Activated effector memory CD4-positive, alpha-beta T cell treated with anti-CD3 and anti-CD28 coated beads, Interleukin-2, amount 50 U/mL, for 16 hours (primary cell): ENCODE measurements around the gene LIAS.
"Not testable (repeated sequence)": the region's sequence is repeated elsewhere in the genome, so short reads cannot be mapped to it uniquely, and the experiment has no call there.

Experiments
- DNase-seq: peaks from one replicate; pipeline ENCODE4 v3.0.0-alpha.2; 2020

Gene LIAS

GRCh38 chr4:39502019-39502663 is 43.3 kb downstream of the LIAS start:
- DNase-seq = no peak

- not testable (repeated sequence) for DNase-seq
Measured at GRCh38 chr4:39502664-39503035, 43.8 kb downstream of the LIAS start.

DNA sequence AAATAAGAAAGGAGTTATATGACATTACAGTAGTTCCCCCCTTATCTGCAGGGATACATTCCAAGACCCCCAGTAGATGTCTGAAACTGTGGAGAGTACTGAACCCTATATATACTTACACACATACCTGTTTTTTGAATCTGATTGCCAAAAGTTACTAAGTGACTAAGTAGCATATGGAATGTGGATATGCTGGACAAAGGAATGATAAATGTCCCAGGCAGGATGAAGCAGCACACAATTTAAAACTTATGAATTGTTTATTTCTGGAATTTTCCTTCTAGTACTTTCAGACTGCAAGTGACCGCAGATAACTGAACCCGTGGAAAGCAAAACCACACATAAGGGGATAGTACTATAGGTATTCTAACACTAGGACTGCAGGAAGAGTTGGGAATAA is 45.7 kb downstream of the LIAS start:
- no peak for DNase-seq

GRCh38 chr4:39505581-39505980 is 46.7 kb downstream of the LIAS start:
- no peak for DNase-seq

DNA sequence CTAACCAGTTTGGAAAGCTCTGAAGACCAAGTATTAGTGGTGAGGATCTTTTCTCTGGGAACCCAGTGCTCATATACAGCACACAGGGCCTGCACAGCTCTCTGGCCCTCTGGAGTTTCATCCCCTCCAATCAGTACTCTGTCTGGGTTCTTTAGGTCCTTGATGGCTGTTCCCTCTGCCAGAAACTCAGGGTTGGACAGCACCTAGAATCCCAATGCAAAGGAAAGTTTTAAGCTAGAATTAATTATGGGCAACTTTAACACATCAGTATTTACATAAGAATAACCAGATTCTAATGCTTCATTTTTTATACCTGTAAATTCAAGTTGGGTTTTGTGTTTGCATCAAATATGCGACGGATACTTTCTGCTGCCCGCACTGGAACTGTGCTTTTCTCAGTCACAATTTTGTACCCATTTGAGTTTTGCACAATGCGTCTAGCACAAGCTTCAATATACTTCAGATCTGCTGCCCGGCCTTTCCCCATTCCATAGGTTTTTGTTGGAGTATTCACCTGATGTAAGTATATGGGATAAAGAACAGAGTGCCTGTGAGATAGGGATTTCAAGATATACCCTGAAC is 51.6 kb downstream of the LIAS start:
- no peak for DNase-seq

GRCh38 chr4:39514266-39514665 is 55.4 kb downstream of the LIAS start:
- DNase-seq = not testable (repeated sequence)

DNA sequence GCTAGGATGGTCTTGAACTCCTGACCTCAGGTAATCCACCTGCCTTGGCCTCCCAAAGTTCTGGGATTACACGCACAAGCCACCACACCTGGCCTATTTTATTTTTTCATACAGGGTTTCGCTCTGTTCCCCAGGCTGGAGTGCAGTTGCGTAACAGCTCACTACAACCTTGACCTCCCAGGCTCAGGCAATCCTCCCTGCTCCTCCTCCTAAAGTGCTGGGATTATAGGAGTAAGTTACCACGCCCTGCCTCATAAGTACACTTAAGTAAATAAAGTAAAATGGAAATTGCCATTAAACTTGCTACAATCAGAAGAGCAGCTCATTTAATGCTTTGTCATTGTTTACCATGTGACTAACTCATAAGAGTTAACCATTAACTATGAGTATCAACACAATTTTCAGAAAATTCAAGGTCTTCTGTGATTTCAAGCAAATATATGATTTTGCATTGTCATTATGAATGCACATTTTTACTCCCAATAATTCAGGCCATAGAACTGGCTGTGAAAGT is 56.1 kb downstream of the LIAS start:
- DNase-seq = no peak

GRCh38 chr4:39515669-39516401 is 57.0 kb downstream of the LIAS start:
- not testable (repeated sequence) for DNase-seq

DNA sequence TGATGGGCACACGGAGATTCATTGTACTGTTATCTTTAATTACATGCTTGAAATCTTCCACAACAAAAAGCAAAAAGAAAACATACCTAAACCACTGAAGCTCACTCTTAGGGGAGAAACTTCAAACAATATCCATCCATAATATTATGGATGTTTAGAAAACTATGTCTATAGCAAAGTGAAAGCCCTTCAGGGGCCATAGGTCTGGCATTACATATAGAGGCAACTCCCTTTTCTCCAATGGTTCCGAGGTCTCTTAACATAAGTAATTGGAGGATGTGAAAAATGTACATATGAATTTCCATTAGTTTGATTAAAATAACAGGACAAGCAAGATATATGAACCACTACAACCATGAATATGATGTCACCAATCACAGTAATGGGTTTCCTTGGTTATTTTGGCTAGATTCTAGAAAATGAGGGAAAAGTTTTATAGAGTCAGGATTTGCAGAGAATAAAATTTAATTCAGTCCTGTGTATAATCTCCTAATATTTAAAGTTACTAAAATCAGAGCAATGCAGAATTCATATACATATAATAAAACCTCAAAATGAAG is 57.6 kb downstream of the LIAS start:
- DNase-seq = no peak

DNA sequence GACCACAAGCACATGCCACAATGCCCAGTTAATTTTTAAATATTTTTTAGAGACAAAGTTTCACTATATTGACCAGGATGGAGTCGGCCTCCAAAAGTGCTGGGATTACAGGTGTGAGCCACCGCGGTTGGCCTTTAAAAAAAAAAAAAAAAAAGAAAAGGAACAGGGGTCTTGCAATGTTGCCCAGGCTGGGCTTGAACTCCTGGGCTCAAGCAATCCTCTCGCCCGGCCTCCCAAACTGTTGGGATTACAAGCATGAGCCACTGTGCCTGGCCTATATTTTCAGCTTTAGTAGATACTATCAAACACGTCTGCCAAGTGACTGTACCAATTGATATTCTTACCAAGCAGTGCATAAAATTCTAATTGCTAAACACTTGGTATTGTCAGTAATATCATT is 59.6 kb downstream of the LIAS start:
- no peak for DNase-seq

DNA sequence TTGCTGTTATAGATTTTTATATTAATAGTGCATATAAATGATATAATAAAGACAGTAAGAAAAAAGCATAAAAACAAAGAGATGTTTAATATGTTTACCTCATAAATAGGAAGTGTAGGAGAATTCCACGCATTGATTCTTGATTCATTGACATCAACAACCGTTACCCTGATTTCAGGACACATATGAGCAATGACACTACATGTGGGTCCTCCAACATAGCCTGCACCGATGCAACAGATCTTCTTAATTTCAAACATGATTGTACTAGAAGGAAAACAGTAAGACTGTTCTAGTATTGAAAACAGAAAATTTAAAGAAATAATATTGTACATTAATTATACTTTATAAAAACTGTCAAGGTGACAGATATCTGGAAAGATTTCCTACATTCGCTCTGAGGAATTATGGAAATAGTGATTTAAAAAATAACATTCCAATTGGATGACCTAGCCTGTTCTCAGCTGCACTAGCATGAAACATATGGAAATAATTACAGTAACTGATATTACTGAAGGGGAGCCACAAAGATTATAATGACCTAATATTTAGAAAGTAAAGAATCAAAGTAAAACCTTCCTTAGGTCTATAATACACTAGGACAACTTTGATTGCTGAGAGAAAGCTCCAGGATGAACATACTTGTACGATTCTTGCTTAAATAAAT is 62.5 kb downstream of the LIAS start:
- no peak for DNase-seq

DNA sequence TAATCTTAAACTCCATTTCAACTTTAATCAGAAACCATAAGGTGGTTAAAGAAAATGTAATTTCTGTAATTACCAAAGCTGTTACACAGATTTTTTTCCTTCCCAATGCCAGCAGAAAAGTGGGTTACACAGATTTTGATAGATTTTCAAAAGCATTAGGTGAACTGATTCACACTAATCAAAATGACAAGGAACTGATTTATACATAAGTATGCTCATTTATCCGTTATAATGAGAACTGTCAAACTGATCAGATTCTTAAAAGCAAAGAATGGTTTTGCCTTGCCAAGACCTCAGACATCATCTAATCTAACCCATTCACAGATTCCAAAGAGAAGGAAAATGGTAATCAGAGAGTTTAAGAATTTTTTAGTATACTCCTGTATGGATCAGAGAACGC is 63.2 kb downstream of the LIAS start:
- DNase-seq = no peak

DNA sequence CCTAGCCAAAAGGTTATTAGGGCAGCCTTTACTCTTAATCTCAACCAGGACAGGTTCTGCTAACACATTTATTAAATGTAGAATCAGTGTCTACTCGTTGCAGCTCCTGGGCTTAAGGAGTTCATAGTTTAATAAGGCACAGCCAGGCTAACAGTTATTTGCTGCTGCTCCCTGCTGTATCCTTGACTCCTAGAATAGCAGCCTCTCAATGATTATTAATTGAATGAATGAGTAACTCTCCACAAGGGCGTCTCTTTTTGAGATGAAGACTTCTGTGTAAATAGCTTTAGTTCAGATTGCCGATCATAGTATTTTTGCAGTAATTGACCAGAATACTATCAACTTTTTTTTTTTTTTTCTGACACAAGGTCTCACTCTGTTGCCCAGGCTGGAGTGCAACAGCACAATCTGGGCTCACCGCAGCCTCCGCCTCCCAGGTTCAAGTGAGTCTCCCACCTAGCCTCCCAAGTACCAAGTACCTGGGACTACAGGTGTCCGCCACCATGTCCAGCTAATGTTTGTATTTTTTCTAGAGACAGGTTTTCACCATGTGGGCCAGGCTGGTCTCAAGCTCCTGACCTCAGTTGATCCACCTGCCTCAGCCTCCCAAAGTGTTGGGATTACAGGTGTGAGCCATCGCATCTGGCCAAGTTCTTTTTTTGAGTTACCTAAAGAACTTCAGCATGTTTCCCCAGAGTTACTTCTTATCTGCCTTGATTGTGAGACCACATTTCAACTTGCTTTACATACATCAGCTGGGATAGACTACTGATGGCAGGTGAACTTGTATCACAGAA is 65.5 kb downstream of the LIAS start:
- DNase-seq = no peak

DNA sequence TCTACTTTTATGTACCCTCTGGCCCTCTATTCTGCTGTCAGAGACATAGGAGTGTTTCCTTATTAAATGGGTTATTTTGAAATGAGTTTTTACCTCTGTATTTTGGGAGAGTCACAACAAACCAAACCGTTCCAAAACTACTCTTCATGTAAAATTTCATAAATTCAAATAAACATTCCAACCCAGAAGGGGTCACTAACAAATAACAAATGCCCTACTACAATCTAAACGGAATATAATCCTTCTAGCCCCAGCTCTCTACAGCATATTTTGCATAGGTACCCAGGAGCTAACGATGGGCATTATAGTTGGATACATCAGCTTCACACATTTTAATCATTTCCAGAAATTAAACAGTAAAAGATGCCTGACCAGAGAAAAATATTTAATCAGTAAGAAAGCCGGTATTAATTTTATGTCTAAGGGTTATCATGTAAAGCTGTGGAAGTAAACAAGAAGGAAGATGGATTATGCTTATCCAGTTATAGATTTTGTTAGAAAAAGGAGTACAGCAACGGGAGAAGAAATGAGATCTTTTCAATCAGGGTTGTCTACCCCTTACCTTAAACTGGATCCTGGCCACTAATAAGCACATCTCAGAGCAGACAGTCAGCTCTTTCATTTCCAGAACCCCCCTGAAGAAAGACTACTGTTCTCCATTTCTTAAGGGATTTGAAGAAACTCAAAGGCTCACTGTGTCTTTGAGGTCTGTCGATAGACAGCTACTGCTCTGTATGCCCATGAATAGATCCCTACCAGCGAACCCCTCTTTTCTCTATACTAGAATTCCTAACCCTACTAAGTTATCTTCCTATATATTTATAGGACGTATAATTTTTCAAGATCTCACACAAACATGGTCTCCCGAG is 67.2 kb downstream of the LIAS start:
- no peak for DNase-seq

DNA sequence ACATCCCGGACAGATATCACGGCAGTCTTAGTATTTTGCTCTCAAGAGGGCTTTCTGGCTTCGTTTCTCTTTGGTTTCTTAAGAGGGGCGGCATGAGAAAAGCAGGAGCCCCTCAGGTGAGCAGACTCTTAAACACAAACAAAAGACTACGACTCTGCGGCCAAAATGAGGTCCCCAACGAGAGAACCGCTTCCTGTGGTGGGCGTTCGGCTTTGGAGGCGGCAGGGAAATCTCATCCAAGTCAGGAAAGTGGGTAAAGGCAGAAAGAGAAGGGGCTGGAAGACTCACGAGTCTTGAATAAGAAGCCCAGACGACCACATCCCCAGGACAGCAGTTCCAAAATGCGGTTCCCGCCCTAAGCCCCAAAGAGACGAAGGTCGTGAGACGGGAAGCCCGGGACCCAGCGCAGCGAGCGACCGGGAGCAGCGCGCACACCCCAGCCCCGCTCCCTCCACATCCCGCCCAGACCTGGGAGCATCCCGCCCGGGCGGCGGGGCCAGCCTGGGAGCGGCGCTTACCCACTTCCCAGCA is 68.0 kb downstream of the LIAS start:
- DNase-seq = peak; percentile 70

DNA sequence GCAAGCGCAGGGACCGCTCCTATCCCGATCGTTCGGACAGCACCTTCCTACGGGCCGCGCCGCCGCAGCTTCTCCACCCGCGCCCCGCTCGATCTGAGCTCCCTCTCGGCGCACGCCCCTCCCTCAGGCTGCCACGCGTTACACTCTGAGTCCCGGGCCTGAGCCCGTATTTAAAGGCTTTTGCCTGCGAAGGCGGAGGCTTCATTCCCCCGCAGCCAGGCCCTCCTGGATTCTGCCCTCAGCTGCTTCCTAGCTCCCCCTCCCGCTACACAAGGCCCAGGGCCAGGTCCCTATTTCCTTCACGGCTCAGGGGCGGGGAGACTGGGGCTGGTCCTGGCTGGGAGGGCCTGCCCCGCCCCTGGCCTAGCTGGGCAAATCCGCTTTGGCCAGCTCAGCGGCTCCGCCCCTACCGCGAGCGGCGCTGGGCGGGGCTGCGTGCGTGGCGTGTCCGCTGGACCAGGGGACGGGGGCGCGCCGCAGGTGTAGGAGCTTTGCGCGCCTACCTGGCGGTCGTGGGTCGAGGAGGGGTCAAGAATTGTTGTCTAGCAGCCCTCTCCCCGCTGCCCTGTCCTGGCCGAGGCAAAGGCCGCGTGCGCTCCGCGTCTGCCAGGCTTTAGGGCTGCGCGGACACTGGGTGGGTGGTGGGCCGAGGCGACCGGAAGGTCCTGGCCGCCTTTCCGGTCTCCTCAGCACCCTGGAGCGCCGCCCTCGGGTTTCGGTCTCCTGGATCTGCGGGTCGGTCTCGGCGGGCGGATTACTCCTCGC is 68.6 kb downstream of the LIAS start, which contains the start of gene UGDH:
Gene UGDH (minus strand): TSS at position 144 of the 765 bp plus-strand sequence. CDS start 5,927 bp downstream, outside the sequence.
- DNase-seq = peak; percentile 97

DNA sequence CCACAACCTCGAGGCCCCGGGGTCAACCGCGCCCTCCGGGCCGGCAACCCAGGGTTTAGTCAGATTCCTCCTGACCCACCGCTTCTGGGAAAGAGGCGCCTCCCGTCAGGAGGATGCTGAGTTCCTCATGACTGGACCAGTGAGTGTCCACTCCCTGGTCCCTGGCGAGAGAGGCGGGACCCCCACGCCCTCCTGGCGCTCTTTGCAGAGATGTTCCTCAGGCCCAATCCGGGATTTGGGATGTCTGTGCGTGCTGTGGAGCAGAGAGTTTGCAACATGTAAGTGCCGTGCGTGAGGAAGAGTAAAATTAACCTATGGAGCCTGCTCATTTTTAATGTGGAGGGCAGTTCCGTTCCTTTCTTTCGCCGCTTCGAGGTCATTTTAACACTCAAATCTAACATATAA is 69.2 kb downstream of the LIAS start:
- DNase-seq = no peak
